Omental fat pad (tissue), 4 donors: ENCODE data around the gene OSTC. TPM values are rescaled to one million over a fixed set of nuclear protein-coding genes. Genes with fewer than 3 reads are reported as not detected.

Source experiments
- ATAC-seq: fragments of 150-250 bp; one replicate; pipeline ENCODE4 v1.9.1; 2016; ENCODE audit warnings: mild to moderate bottlenecking, moderate library complexity; ENCODE audit not compliant: low FRiP score
- DNase-seq: peaks from one replicate; pipeline ENCODE4 v3.0.0-alpha.2; 2019; ENCODE audit warnings: low spot score
- CTCF ChIP-seq, 3 donors: fragments of 450-650 bp; IDR thresholded peaks; one replicate each; pipeline ENCODE4 v1.5.1; 2016 to 2017; ENCODE audit warnings: antibody characterized with exemption in 3 of 3, mild to moderate bottlenecking in 3 of 3, moderate library complexity in 2 of 3
- total RNA-seq, 4 donors: library from RNA; depleted of rRNA; stranded (reverse); fragments of >200 nt; gene quantifications; one replicate each; pipeline ENCODE4 v1.1.0, GENCODE V29; 2016

OSTC gene
- total RNA-seq, 4 donors from 2014 or later = 50.6 to 79.0 (median 74.8) TPM

GRCh38 chr4:108685036-108685686, 34.8 kb downstream of the OSTC start:
- no peak for DNase-seq
- no peak for ATAC-seq
- no peak for TF ChIP-seq CTCF (IDR thresholded peaks at IDR 0.05)

- no peak for TF ChIP-seq CTCF (IDR thresholded peaks at IDR 0.05)
- ATAC-seq = no peak
- no peak for DNase-seq
Observed at GRCh38 chr4:108690738-108691137, 40.3 kb downstream of the OSTC start.

- TF ChIP-seq CTCF (IDR thresholded peaks at IDR 0.05) = no peak
- DNase-seq (no peak), ATAC-seq (no peak)
Observed at GRCh38 chr4:108693211-108693610, 42.8 kb downstream of the OSTC start.

GRCh38 chr4:108693819-108694218, 43.4 kb downstream of the OSTC start:
- no peak for TF ChIP-seq CTCF (IDR thresholded peaks at IDR 0.05)
- ATAC-seq (no peak), DNase-seq (no peak)

GRCh38 chr4:108694423-108694822, 44.0 kb downstream of the OSTC start:
- no peak for DNase-seq
- ATAC-seq = no peak
- TF ChIP-seq CTCF (IDR thresholded peaks at IDR 0.05) = no peak

- no peak for ATAC-seq
Observed at GRCh38 chr4:108695062-108695461, 44.7 kb downstream of the OSTC start.

More at GRCh38 chr4:108695062-108695461, 44.7 kb downstream of the OSTC start:
- DNase-seq = no peak
- TF ChIP-seq CTCF (IDR thresholded peaks at IDR 0.05) = no peak
